Erythroblast (primary cell): ENCODE results near the gene NTM.

Experiments
- GATA1 ChIP-seq: IDR thresholded peaks from 2 replicates; pipeline ENCODE4 v1.6.1; 2011; ENCODE audit warnings: low read depth, mild to moderate bottlenecking, control low read depth, low read length, moderate library complexity
- POLR2A ChIP-seq: IDR thresholded peaks from 2 replicates; pipeline ENCODE4 v1.6.1; 2011; ENCODE audit warnings: mild to moderate bottlenecking, low read length

DNA sequence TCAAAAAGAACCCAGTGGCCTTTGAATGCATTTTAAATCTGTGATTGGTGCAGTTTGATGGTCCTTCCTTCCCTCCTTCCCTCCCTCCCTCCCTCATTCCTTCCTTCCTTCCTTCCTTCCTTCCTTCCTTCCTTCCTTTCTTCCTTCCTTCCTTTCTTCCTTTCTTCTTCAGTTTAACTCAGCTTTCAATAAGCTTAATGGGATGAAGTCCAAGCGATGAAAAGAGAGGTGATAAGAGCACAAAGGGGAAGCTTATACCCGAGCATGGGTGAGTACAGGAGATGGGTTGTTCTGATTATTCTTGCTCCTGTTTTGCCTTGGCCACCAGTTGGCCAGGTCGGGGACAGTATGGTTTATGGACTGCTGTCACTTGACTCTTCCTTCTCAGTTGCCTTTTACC, 605.6 kb downstream of the NTM start:
- TF ChIP-seq POLR2A (no peak), GATA1 (no peak)
